ENCODE results near the gene VAC14.

GRCh38 chr16:70638814-70639792, 161.9 kb downstream of the VAC14 start:
- TF ChIP-seq, protein P1, sequence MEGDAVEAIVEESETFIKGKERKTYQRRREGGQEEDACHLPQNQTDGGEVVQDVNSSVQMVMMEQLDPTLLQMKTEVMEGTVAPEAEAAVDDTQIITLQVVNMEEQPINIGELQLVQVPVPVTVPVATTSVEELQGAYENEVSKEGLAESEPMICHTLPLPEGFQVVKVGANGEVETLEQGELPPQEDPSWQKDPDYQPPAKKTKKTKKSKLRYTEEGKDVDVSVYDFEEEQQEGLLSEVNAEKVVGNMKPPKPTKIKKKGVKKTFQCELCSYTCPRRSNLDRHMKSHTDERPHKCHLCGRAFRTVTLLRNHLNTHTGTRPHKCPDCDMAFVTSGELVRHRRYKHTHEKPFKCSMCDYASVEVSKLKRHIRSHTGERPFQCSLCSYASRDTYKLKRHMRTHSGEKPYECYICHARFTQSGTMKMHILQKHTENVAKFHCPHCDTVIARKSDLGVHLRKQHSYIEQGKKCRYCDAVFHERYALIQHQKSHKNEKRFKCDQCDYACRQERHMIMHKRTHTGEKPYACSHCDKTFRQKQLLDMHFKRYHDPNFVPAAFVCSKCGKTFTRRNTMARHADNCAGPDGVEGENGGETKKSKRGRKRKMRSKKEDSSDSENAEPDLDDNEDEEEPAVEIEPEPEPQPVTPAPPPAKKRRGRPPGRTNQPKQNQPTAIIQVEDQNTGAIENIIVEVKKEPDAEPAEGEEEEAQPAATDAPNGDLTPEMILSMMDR (IDR thresholded peaks at IDR 0.05), result no peak
- no peak for TF ChIP-seq ZFX (IDR thresholded peaks at IDR 0.05; ENCODE audit: borderline replicate concordance)
